DMS153 treated with DMSO at 0.1 percent for 48 hours (cell line): ENCODE measurements around the gene COX7A1.
"Not testable (repeated sequence)": the region's sequence is repeated elsewhere in the genome, so short reads cannot be mapped to it uniquely, and the experiment has no call there.

Experiments used
- DNase-seq: peaks from one replicate; lab custom pipeline; 2025; ENCODE audit not compliant: unreplicated experiment; lab: John Stamatoyannopoulos, UW

The COX7A1 gene

DNA sequence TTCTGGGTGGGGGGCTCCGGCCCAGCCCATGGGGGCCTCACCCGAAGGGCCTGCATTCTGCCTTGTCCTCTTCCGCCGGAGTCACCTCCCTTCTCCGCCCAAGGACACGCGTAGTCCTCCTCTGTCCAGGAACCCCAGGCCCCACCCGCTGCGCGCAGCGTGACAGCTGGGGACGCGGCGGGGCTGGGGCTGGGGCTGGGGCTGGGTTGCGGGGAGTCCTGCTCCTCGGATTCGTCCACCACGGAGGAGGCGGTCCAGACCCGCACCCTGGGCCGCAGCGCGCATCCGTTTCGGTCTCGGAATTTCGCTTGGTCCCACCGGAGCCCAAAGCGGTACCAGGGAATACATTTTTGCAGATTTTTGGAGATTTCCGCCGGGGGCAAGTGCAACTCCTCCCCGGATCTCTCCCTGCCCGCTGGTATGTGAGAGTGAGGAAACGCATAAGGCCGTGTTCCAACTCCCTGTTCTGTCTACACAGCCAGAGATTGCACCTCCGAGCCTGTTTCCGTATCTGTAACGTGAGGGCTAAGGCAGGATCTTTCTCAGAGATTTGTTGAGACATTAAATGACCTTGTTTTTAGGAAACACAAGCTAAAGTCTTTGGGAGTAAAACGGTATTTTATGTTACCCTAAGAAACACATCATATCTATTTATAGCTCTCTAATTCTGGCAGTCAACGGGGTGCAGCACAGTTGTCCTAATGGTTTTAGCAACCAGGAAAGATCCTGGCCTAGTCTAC, at the start of gene COX7A1:
COX7A1 (minus strand) TSS at position 96 of the 740 bp plus-strand sequence; CDS start at position 56, 40 bp downstream.
- DNase-seq = no peak

DNA sequence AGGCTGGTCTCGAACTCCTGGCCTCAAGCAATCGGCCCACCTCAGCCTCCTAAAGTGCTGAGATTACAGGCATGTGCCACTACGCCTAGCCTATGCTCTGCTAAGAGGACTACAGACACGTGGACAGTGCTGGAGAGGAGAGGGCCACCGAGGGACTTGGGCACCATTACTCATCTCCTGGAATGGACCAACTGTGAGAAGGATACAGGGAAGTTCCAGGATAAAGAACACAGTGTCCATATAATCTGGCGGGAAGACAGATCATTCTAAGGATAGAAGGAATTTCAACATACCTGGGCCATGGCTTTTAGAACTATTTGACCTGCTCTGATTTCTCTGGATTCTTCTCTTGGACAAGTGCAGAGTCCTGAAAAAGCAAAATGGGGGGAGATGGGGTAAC, 49.4 kb upstream of the COX7A1 start:
- no peak for DNase-seq

DNA sequence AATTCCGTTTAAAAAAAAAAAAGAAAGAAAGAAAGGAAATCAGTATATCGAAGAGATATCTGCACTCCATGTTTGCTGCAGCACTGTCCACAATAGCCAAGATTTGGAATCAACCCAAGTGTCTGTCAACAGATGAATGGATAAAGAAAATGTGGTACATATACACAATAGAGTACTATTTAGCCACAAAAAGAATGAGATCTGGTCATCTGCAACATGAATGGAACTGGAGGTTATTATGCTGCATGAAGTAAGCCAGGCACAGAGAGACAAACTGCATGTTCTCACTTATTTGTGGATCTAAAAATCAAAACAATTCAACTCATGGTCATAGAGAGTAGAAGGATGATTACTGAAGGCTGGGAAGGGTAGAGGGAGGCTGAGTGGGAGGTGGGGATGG, 45.9 kb upstream of the COX7A1 start:
- no peak for DNase-seq

DNA sequence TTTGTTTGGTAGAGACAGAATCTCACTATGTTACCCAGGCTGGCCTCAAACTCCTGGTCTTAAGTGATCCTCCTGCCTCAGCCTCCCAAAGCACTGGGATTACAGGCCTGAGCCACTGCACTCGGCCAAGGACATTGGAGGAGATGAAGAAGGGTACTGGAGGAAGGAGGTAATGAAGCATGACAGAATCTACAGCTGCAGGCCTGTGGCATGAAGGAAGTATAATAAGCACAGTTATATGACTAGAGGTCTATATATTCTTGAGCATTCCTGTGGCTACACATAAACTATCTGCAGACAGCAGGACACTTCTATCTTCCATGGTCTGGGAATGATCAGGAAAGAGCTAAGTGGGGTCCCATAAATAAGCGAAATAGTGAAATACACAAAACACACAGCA, 44.0 kb upstream of the COX7A1 start:
- no peak for DNase-seq

DNA sequence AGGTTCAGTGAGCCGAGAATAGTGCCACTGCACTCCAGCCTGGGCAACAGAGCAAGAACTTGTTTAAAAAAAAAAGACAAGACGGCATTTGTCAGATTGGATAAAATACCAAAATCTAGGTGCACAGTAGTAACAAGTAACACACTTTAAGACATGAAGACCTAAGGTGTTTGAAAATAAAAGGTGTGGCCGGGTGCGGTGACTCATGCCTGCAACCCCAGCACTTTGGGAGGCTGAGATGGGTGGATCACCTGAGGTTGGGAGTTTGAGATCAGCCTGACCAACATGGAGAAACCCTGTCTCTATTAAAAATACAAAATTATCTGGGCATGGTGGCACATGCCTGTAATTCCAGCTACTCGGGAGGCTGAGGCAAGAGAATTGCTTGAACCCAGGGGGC, 34.5 kb upstream of the COX7A1 start:
- not testable (repeated sequence) for DNase-seq

DNA sequence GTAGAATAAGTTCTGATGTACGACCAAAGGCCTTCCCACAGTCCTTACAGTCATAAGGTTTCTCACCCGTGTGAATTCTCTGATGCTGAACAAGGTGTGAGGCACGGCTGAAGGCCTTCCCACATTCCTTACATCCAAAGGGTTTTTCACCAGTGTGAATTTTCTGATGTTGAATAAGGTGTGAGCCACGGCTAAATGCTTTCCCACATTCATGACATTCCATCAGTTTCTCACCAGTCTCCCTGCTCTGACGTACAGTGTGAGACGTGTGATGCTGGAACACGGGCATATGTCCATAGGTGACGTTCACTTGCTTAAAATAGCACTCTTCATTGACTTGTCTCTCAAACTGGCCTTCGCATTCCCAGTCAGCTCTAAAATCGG, 31.0 kb upstream of the COX7A1 start:
- DNase-seq = no peak

DNA sequence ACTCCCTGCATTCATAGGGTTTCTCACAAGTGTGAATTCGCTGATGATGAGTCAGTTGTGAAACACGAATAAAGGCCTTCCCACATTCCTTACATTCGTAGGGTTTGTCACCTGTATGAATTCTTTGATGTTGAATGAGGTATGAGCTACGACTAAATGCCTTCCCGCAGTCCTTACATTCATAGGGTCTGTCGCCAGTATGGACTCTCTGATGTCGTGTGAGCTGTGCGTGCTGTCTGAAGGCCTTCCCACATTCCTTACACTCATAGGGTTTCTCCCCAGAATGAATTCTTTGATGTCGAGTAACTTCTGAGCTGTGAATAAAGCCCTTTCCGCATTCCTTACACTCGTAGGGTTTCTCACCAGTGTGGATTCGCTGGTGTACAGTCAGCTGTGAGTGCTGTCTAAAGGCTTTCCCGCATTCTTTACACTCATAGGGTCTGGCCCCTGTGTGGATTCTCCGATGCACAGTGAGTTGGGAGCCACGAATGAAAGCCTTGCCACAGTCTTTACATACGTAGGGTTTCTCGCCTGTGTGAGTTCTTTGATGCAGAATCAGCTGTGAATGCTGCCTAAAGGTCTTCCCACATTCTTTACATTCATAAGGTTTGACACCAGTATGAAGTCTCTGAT, 30.5 kb upstream of the COX7A1 start:
- DNase-seq = no peak

DNA sequence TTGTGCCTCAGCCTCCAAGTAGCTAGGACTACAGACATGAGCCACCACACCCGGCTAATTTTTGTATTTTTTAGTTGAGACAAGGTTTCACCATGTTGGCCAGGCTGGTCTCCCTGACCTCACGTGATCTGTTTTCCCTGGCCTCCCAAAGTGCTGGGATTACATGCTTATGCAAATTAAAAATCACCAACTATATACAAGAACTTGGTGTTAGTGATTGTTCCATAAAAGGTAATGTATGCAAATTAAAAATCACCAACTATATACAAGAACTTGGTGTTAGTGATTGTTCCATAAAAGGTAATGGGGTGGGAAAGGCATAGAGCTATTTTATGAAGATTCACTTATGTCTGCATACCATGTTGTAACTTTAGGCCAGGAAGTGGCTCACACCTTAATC, 26.8 kb upstream of the COX7A1 start:
- not testable (repeated sequence) for DNase-seq

DNA sequence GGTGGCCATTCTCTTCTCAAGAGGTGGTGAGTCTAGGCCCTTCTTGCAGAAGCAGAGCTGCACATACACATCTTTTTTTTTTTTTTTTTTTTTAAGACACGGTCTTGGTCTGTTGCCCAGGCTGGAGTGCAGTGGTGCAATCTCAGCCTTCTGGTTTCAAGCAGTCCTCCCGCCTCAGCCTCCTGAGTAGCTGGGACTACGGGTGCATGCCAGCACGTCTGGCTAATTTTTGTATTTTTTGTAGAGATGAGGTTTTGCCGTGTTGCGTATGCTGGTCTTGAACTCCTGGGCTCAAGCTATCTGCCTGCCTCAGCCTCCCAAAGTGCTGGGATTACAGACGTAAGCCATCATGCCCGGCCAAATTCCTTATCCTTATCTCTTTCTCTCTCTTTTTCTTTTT, 21.6 kb upstream of the COX7A1 start:
- not testable (repeated sequence) for DNase-seq

DNA sequence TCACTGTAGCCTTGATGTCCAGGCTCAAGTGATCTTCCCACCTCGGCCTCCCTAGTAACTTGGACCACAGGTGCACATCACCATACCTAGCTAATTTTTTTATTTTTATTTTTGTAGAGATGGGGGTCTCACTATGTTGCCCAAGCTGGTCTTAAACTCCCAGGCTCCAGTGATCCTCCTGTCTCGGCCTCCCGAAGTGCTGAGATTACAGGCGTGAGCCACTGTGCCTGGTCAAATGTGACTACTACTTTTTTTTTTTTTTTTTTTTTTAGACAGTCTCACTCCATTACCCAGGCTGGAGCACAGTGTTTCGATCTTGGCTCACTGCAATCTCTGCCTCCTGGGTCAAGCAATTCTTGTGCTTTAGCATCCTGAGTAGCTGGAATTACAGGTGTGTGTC, 20.6 kb upstream of the COX7A1 start:
- no peak for DNase-seq

DNA sequence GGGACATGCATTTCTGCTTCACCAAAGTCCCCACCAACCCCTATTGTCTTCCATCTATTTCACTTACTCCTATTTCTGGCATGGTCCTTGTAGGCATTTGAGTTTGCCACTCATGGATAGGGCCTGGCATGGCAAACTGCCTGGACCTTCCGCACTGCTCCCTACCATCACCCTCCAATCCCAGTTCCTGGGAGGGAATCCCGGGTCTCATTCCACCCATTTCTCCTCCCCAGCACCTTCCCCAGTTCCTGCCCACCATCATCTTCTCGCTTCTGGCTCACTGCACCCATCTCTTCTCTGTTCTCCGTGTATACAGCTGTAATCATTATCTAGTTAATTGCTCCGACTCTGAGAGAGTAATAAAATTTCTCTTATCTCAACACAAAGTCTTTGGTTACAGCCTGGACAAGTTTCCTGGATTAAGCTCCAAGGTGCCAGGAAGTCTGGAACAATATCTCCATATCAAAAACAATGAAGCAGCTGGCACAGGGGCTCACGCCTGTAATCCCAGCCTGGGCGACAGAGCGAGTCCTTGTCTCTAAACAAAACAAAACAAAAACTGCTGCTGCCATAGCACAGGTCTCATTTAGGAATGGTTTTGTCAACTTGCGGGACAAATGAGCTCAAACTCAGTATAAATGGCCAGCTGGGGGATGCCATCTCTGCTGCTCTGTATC, 17.0 kb upstream of the COX7A1 start:
- peak; percentile 90 for DNase-seq

DNA sequence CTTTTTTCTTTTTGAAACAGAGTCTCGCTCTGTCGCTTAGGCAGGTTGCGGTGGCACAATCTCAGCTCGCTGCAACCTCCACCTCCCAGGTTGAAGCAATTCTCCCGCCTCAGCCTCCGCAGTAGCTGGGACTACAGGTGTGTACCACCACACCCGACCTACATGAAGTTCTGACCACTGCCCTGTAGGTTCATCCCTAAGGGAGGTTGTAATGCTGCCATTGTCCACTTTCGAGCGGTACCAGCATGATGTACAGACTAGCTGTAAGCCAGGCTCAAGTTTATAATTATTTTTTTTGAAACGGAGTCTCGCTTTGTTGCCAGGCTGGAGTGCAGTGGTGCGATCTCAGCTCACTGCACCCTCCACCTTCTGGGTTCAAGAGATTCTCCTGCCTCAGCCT, 11.6 kb upstream of the COX7A1 start:
- DNase-seq = no peak

DNA sequence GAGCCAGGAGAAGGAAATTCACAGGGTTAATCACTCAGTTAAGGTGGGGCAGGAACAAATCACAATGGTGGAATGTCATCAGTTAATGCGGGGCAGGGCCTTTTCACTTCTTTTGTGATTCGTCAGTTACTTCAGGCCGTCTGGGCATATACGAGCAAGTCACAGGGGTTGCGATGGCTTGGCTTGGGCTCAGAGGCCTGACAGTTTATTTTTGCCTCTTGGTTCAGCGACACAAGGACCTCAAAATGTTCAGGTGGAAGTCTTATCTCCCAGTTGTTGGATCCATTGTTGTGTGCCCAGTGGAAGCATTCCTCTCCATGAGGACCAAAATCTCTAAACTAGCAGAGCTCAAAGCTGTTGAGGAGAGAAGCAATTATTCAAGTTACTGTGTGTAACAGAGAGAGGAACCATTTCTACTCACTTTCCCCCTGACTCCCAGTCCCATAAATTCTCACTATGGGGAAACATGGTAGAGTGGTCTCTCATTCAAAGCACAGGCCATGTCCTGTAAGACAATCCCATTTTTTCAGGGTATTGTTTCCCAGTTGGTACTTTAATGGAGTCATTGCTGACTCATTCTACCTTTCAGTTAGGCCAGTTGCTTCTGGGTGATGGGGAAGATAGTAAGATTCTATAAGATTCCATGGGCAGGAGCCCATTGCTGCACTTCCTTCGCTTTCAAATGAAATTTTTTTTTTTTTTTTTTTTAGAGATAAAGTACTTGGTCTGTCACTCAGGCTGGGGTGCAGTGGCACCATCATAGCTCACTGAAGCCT, 8.8 kb upstream of the COX7A1 start:
- DNase-seq = no peak

DNA sequence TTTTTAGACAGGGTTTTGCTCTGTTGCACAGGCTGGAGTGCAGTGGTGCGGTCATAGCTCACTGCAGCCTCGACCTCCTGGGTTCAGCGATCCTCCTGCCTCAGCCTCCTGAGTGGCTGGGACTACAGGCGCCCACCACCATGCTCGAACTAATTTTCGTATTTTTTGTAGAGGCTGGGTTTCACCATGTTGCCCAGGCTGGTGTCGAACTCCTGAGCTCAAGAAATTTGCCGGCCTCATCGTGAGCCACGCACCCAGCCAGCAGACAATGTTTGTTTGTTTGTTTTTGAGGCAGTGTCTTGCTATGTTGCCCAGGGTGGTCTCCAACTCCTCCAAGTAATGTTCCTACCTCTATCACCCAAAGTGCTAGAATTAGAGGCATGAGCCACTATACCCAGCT, 879 bp upstream of the COX7A1 start:
- DNase-seq = no peak

DNA sequence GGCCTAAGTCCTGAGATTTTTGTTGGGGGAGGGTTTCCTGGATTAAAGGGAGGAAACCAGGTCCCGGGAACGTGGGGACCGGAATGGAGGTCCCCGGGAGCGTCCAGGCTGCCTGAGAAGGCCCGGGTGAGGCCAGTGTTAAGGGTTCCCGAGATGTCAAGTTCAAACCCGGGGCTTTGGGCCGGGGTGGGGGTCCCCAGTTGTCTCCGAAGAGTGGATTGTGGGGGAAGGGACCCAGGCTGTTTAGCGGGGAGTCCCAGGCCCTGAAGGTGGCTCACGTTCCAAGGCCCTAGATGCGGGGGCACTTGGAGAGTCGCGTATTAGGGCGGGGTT, 262 bp downstream of the COX7A1 start:
- no peak for DNase-seq

DNA sequence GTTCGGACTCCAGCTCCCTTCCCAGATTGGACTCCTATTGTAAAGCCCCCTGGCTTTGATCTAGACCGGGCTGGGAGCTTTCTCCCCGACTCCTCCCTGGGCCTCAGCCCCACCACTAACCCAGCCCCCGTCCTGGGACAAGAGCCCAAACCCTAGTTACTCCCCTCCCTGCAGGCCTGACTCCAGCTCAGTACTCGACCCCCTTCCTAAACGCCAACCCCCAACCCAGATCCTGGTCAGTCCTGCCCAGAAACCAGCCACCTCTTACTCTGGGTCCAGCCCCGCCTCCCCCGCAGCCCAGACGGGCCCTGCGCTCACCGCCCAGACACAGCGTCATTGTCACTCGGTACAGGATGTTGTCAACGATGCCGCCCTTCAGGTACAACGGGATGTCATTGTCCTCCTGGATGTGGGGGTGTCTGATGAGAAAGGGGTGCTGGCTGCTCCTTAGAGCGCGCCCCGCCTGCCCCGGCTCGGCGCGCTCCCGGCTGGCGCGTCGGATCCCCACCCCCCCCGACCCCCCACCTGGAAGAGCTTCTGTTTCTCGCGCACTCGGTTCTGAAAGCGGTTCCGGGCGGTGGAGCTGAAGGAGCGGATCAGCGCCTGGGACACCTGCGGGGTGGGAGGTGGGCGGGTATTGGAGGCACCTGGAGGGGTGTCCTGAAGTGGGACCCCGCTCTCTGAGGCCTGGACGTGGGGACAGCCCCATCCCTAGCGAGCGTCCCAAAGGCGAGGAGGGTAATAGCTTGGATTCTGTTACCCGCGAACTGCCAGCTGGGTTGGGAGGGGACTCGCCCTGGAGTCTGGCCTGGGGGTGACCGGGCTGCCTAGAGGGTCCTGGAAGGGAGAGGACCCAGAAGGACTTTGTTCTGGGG, 866 bp downstream of the COX7A1 start:
- DNase-seq = no peak

DNA sequence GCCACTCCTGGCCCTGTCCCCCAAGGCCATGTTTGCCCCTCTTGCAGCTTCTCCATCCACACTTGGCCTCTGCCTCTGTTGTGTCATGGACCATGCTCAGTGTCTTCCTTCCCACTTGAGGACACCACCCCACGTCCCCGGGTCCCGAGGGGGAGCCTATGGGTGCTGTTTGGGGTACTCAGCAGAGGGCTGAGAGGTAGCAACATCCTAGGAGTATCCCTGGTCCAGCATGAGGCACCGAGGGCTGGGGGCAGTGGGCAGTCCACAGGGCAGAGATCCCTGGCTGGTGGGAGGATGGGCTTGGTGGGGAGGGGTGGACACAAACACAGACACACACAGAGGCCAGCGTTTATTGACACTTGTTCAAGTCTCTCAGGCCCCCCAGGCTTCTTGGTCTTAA, 1.7 kb downstream of the COX7A1 start:
- DNase-seq = no peak

DNA sequence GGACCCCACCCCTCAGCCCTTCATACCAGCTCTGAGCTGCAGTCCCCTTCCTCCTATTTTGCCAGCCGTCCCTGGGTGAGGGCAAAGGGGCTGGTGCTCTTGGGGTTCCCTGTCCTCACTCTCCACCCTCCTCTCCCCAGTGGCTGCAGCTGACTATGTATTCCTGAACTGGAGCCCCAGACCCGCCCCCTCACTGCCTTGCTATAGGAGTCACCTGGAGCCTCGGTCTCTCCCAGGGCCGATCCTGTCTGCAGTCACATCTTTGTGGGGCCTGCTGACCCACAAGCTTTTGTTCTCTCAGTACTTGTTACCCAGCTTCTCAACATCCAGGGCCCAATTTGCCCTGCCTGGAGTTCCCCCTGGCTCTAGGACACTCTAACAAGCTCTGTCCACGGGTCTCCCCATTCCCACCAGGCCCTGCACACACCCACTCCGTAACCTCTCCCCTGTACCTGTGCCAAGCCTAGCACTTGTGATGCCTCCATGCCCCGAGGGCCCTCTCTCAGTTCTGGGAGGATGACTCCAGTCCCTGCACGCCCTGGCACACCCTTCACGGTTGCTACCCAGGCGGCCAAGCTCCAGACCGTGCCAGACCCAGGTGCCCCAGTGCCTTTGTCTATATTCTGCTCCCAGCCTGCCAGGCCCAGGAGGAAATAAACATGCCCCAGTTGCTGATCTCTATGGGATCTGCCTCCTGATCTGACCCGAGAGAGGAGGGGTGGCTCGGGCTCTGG, 2.4 kb downstream of the COX7A1 start:
- no peak for DNase-seq

DNA sequence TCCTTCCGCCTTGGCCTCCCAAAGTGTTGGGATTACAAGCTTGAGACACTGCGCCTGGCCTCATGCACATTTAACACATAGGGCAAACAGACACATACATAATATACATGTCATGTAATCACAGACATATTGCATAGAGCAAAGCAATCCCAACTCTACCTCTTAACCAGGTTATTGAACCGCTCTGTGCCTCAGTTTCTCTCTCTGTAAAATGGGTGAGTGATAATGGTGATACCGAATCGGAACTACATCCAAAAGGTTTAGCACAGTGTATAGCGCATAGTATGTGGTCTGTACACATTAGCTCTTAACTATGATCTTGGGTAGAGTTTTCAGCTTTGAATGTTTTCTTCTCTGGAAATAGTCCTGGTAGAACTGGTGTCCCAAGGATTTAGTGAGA, 7.6 kb downstream of the COX7A1 start:
- no peak for DNase-seq

DNA sequence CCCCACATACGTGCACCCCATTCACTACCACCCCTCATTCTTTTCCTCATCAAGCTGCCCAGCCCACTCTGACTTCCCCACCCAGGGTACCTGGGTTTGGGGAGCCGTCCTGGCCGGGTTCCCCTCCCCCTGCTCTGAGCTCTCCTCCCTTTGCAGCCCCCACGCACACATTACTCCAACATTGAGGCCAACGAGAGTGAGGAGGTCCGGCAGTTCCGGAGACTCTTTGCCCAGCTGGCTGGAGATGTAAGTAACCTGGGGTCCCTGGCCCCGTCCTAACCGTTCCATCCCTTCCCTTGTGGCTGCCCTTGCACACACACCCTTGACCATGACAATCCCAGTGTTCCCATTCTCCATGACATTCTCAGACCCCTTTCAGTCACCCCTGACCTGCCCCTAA, 9.8 kb downstream of the COX7A1 start:
- no peak for DNase-seq
